HCT116 (cell line): ENCODE results near the gene ACP7. TPM values are rescaled to one million over a fixed set of nuclear protein-coding genes. Genes with fewer than 3 reads are reported as not detected.

Experiments
- ATAC-seq: fragments of 200-7000 bp; cut with Tn5 transposase; 2 replicates; pipeline ENCODE4 v1.9.1; 2020; ENCODE audit warnings: mild to moderate bottlenecking, moderate library complexity
- BruUV-seq: library from RNA; stranded (reverse); fragments of 400-500 nt; replicated peaks from 2 replicates; lab custom pipeline; 2021; lab: Mats Ljungman, UMichigan
- CTCF ChIA-PET: fragments of 300-600 bp; sonication (Branson Sonifier 250); formaldehyde crosslinking; loops from one replicate; lab custom pipeline; 2021; ENCODE audit warnings: antibody characterized with exemption; lab: Charles Lee
- POLR2A ChIA-PET: fragments of 300-600, 350-600 bp; sonication (Branson Sonifier 250); formaldehyde crosslinking; loops from one replicate; lab custom pipeline; 2021; ENCODE audit warnings: antibody characterized with exemption; lab: Charles Lee
- RAD21 ChIA-PET, 2 experiments: fragments of 300-600 bp; sonication (Branson Sonifier 250); formaldehyde crosslinking; loops; one replicate each; lab custom pipeline; 2023; ENCODE audit warnings: low total read pairs in 2 of 2; ENCODE audit not compliant: uncharacterized antibody in 2 of 2, unreplicated experiment in 2 of 2, low non-redundant PET in 1 of 2; lab: Charles Lee
- DNase-seq: peaks from one replicate; pipeline ENCODE4 v3.0.0-alpha.2; 2010; ENCODE audit warnings: low read depth, low spot score
- H2AFZ ChIP-seq: fragments of 200-600 bp; shearing (Covaris generic), sonication (generic); 2 replicates; pipeline ENCODE4 v1.6.1; 2017; ENCODE audit warnings: low read depth, mixed run types, mixed read lengths, antibody characterized with exemption, low read length; ENCODE audit not compliant: poor library complexity, severe bottlenecking
- H3K27ac ChIP-seq: 2 replicates; pipeline ENCODE4 v1.5.1; 2012; ENCODE audit warnings: low read depth, low read length
- H3K27me3 ChIP-seq: fragments of 200-600 bp; sonication (generic); 2 replicates; pipeline ENCODE4 v1.6.1; 2016; ENCODE audit warnings: mixed run types, low read length, mixed read lengths; ENCODE audit not compliant: insufficient read depth
- H3K36me3 ChIP-seq, 2 experiments: fragments of 200-500 bp in 1 of 2; fragments of 200-600 bp in 1 of 2; sonication (Bioruptor generic) in 1 of 2; sonication (generic) in 1 of 2; 2 replicates each; pipeline versions ENCODE4 v1.5.1 to v1.6.1; 2014 to 2016; ENCODE audit warnings: low read length in 2 of 2, inconsistent platforms in 1 of 2, mixed read lengths in 1 of 2, mixed run types in 1 of 2; ENCODE audit not compliant: insufficient read depth in 2 of 2, control insufficient read depth in 1 of 2
- H3K4me1 ChIP-seq, 2 experiments: fragments of 200-600 bp in 1 of 2; sonication (generic) in 1 of 2; 2 replicates each; pipeline versions ENCODE4 v1.5.1 to v1.6.1; 2012 to 2017; ENCODE audit warnings: low read length in 2 of 2, inconsistent platforms in 1 of 2, mild to moderate bottlenecking in 1 of 2, mixed read lengths in 1 of 2, mixed run types in 1 of 2, moderate library complexity in 1 of 2; ENCODE audit not compliant: insufficient read depth in 2 of 2, control insufficient read depth in 1 of 2
- H3K4me2 ChIP-seq: fragments of 200-600 bp; sonication (generic); 2 replicates; pipeline ENCODE4 v1.6.1; 2017; ENCODE audit warnings: mixed run types, low read length, mixed read lengths
- H3K4me3 ChIP-seq, 2 experiments: fragments of 200-600 bp in 1 of 2; sonication (generic) in 1 of 2; replicated peaks in 1 of 2; 2 replicates each; pipeline ENCODE4 v1.5.1; 2011 to 2016; ENCODE audit warnings: low read length in 2 of 2, control low read depth in 1 of 2, low read depth in 1 of 2, mild to moderate bottlenecking in 1 of 2, mixed read lengths in 1 of 2, mixed run types in 1 of 2
- H3K79me2 ChIP-seq: fragments of 200-600 bp; sonication (generic); 2 replicates; pipeline ENCODE4 v1.6.1; 2017; ENCODE audit warnings: mild to moderate bottlenecking, mixed run types, low read length, moderate library complexity, mixed read lengths; ENCODE audit not compliant: insufficient read depth
- H3K9ac ChIP-seq: fragments of 200-600 bp; sonication (generic); 2 replicates; pipeline ENCODE4 v1.6.1; 2016; ENCODE audit warnings: low read length, mixed read lengths
- H3K9me2 ChIP-seq: fragments of 200-600 bp; sonication (generic), shearing (Covaris generic); 2 replicates; pipeline ENCODE4 v1.6.1; 2017; ENCODE audit warnings: mixed run types, mild to moderate bottlenecking, moderate library complexity; ENCODE audit not compliant: insufficient read depth
- H3K9me3 ChIP-seq, 2 experiments: fragments of 200-500 bp in 1 of 2; fragments of 200-600 bp in 1 of 2; sonication (Bioruptor generic) in 1 of 2; sonication (generic) in 1 of 2; 2 replicates each; pipeline ENCODE4 v1.6.1; 2014 to 2017; ENCODE audit warnings: low read length in 2 of 2, mixed read lengths in 2 of 2, inconsistent platforms in 1 of 2, low read depth in 1 of 2, mild to moderate bottlenecking in 1 of 2, mixed run types in 1 of 2, moderate library complexity in 1 of 2; ENCODE audit not compliant: control insufficient read depth in 1 of 2, insufficient read depth in 1 of 2
- H4K20me1 ChIP-seq: fragments of 200-600 bp; sonication (generic), shearing (Covaris generic); 2 replicates; pipeline ENCODE4 v1.6.1; 2017; ENCODE audit warnings: mixed run types, mild to moderate bottlenecking, moderate library complexity; ENCODE audit not compliant: insufficient read depth
- CBX3 ChIP-seq: IDR thresholded peaks from 2 replicates; pipeline ENCODE4 v1.6.1; 2012; ENCODE audit warnings: low read depth
- EZH2phosphoT487 ChIP-seq: fragments of 200-600 bp; IDR thresholded peaks from 2 replicates; pipeline ENCODE4 v1.6.1; 2018; ENCODE audit warnings: antibody characterized with exemption, borderline replicate concordance
- JUND ChIP-seq: IDR thresholded peaks from 2 replicates; pipeline ENCODE4 v1.6.1; 2012
- POLR2A ChIP-seq: IDR thresholded peaks from 2 replicates; pipeline ENCODE4 v1.7.0; 2011; ENCODE audit warnings: borderline replicate concordance; ENCODE audit not compliant: insufficient read depth, insufficient read length; ENCODE audit errors: extremely low read depth
- POLR2AphosphoS5 ChIP-seq: IDR thresholded peaks from 2 replicates; pipeline ENCODE4 v1.6.1; 2011; ENCODE audit warnings: mild to moderate bottlenecking, low read depth, low read length, moderate library complexity
- RAD21 ChIP-seq: IDR thresholded peaks from 2 replicates; pipeline ENCODE4 v1.6.1; 2012; ENCODE audit warnings: low read depth, mild to moderate bottlenecking
- SIN3A ChIP-seq: IDR thresholded peaks from 2 replicates; pipeline ENCODE4 v1.6.1; 2012; ENCODE audit warnings: low read depth
- SP1 ChIP-seq: IDR thresholded peaks from 2 replicates; pipeline ENCODE4 v1.6.1; 2012; ENCODE audit warnings: low read depth
- TCF7L2 ChIP-seq: IDR thresholded peaks from 2 replicates; pipeline ENCODE4 v1.7.0; 2011; ENCODE audit warnings: borderline replicate concordance, inconsistent platforms; ENCODE audit not compliant: insufficient read depth, insufficient read length; ENCODE audit errors: extremely low read depth
- YY1 ChIP-seq: IDR thresholded peaks from 2 replicates; pipeline ENCODE4 v1.6.1; 2011; ENCODE audit warnings: low read length, low read depth, moderate library complexity, mild to moderate bottlenecking; ENCODE audit not compliant: insufficient replicate concordance; ENCODE audit errors: extremely low read depth
- ZNF274 ChIP-seq: fragments of 200-500 bp; sonication (Bioruptor generic); IDR thresholded peaks from 2 replicates; pipeline ENCODE4 v1.6.1; 2014; ENCODE audit warnings: mild to moderate bottlenecking, low read depth, low read length, inconsistent platforms
- intact Hi-C: fragments of 100-400 bp; cut with micrococcal nuclease; formaldehyde crosslinking; loops from 2 replicates; pipeline ENCODE4 v1.10.0; 2022
- total RNA-seq: library from RNA; stranded (reverse); gene quantifications from one replicate; pipeline ENCODE4 v1.2.1, GENCODE V29; 2021; ENCODE audit not compliant: unreplicated experiment
- TF ChIP-seq, protein P1 (sequence below): IDR thresholded peaks from 2 replicates; pipeline ENCODE4 v1.6.1; 2012; ENCODE audit warnings: low read depth
- TF ChIP-seq, protein P2 (sequence below), 3 experiments: fragments of 200-600 bp in 1 of 3; sonication (generic) in 1 of 3; IDR thresholded peaks in 2 of 3; conservative IDR thresholded peaks in 1 of 3; 2 replicates each; pipeline ENCODE4 v1.5.1; 2012 to 2017; ENCODE audit warnings: low read depth in 2 of 3, low read length in 2 of 3, antibody characterized with exemption in 1 of 3, borderline replicate concordance in 1 of 3, control low read depth in 1 of 3, mild to moderate bottlenecking in 1 of 3, mixed read lengths in 1 of 3, mixed run types in 1 of 3, moderate library complexity in 1 of 3; ENCODE audit not compliant: insufficient read depth in 1 of 3
- TF ChIP-seq, protein P3 (sequence below): IDR thresholded peaks from 2 replicates; pipeline ENCODE4 v1.6.1; 2011; ENCODE audit warnings: mild to moderate bottlenecking, low read length, moderate library complexity; ENCODE audit not compliant: insufficient replicate concordance; ENCODE audit errors: extremely low read depth

ACP7 gene
- total RNA-seq, 1 experiment from 2014 or later = 4.7 TPM

DNA sequence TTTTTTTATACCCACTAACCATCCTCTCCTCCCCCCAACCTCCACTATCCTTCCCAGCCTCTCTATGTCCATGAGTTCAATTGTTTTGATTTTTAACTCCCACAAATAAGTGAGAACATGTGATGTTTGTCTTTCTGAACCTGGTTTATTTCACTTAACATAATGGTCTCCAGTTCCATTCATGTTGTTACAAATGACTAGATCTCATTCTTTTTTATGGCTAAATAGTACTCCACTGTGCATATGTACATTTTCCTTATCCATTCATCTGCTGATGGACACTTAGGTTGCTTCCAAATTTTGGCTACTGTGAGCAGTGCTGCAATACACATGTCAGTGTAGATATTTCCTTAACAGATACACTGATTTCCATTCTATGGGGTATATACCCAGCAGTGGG, 24.9 kb upstream of the ACP7 start:
- no peak overlapping the region for H3K4me2 ChIP-seq
- CTCF ChIA-PET = no interaction called here
- H3K79me2 ChIP-seq = no peaks in the 10 kb centered on the region
- H3K9me3 ChIP-seq = no peaks in the 10 kb centered on the region; a peak in 1 of 4 replicates
- H3K9me2 ChIP-seq = no peaks in the 10 kb centered on the region
- intact Hi-C loops = no loop called here
- H3K4me1 ChIP-seq = peaks cover under 1 to 9% of the 10 kb centered on the region in 2 experiments; a peak in 3 of 4 replicates
- DNase-seq (no peak), ATAC-seq (no peak)
- H2AFZ ChIP-seq = no peak overlapping the region
- BruUV-seq = no TSS peak
- RAD21 ChIA-PET = no interaction called here
- TF ChIP-seq, protein P1, sequence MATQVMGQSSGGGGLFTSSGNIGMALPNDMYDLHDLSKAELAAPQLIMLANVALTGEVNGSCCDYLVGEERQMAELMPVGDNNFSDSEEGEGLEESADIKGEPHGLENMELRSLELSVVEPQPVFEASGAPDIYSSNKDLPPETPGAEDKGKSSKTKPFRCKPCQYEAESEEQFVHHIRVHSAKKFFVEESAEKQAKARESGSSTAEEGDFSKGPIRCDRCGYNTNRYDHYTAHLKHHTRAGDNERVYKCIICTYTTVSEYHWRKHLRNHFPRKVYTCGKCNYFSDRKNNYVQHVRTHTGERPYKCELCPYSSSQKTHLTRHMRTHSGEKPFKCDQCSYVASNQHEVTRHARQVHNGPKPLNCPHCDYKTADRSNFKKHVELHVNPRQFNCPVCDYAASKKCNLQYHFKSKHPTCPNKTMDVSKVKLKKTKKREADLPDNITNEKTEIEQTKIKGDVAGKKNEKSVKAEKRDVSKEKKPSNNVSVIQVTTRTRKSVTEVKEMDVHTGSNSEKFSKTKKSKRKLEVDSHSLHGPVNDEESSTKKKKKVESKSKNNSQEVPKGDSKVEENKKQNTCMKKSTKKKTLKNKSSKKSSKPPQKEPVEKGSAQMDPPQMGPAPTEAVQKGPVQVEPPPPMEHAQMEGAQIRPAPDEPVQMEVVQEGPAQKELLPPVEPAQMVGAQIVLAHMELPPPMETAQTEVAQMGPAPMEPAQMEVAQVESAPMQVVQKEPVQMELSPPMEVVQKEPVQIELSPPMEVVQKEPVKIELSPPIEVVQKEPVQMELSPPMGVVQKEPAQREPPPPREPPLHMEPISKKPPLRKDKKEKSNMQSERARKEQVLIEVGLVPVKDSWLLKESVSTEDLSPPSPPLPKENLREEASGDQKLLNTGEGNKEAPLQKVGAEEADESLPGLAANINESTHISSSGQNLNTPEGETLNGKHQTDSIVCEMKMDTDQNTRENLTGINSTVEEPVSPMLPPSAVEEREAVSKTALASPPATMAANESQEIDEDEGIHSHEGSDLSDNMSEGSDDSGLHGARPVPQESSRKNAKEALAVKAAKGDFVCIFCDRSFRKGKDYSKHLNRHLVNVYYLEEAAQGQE = no peak
- TF ChIP-seq ZNF274 = no peak
- no peak for TF ChIP-seq EZH2phosphoT487
- no peak for TF ChIP-seq SP1
- no peak for TF ChIP-seq TCF7L2
- TF ChIP-seq YY1 = no peak
- TF ChIP-seq, protein P2, sequence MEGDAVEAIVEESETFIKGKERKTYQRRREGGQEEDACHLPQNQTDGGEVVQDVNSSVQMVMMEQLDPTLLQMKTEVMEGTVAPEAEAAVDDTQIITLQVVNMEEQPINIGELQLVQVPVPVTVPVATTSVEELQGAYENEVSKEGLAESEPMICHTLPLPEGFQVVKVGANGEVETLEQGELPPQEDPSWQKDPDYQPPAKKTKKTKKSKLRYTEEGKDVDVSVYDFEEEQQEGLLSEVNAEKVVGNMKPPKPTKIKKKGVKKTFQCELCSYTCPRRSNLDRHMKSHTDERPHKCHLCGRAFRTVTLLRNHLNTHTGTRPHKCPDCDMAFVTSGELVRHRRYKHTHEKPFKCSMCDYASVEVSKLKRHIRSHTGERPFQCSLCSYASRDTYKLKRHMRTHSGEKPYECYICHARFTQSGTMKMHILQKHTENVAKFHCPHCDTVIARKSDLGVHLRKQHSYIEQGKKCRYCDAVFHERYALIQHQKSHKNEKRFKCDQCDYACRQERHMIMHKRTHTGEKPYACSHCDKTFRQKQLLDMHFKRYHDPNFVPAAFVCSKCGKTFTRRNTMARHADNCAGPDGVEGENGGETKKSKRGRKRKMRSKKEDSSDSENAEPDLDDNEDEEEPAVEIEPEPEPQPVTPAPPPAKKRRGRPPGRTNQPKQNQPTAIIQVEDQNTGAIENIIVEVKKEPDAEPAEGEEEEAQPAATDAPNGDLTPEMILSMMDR (IDR thresholded peaks at IDR 0.05 in 2 of 3, conservative IDR thresholded peaks at IDR 0.05 in 1 of 3; ENCODE audit: borderline replicate concordance in 1 of 3, insufficient read depth in 1 of 3, low read depth in 2 of 3, low read length in 2 of 3) = no peak
- no peak for TF ChIP-seq POLR2AphosphoS5
- TF ChIP-seq CBX3 = no peak
- no peak for TF ChIP-seq SIN3A
- TF ChIP-seq POLR2A = no peak
- TF ChIP-seq, protein P3, sequence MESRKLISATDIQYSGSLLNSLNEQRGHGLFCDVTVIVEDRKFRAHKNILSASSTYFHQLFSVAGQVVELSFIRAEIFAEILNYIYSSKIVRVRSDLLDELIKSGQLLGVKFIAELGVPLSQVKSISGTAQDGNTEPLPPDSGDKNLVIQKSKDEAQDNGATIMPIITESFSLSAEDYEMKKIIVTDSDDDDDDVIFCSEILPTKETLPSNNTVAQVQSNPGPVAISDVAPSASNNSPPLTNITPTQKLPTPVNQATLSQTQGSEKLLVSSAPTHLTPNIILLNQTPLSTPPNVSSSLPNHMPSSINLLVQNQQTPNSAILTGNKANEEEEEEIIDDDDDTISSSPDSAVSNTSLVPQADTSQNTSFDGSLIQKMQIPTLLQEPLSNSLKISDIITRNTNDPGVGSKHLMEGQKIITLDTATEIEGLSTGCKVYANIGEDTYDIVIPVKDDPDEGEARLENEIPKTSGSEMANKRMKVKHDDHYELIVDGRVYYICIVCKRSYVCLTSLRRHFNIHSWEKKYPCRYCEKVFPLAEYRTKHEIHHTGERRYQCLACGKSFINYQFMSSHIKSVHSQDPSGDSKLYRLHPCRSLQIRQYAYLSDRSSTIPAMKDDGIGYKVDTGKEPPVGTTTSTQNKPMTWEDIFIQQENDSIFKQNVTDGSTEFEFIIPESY = no peak
- no peak for TF ChIP-seq RAD21
- TF ChIP-seq JUND = no peak
- POLR2A ChIA-PET = no interaction called here
- H3K4me3 ChIP-seq = no peak overlapping the region
- no peak overlapping the region for H3K9ac ChIP-seq
- H3K27ac ChIP-seq = no peak overlapping the region
- no peaks in the 10 kb centered on the region for H3K36me3 ChIP-seq
- no peaks in the 10 kb centered on the region for H4K20me1 ChIP-seq
- H3K27me3 ChIP-seq = no peaks in the 10 kb centered on the region
